Femur (tissue), 1 donor: ENCODE results near the gene FCRLA.
"Not testable (repeated sequence)": the region's sequence is repeated elsewhere in the genome, so short reads cannot be mapped to it uniquely, and the experiment has no call there.

Source experiments
- DNase-seq: peaks from one replicate; pipeline ENCODE4 v3.0.0-alpha.2; 2017

The FCRLA gene

GRCh38 chr1:161707503-161707902 lies 474 bp downstream of the FCRLA start:
- DNase-seq: no peak

GRCh38 chr1:161709373-161709772 lies 2.3 kb downstream of the FCRLA start:
- DNase-seq: no peak

- DNase-seq: no peak
Measured at GRCh38 chr1:161710560-161710959, 3.5 kb downstream of the FCRLA start.

- DNase-seq: no peak
Measured at GRCh38 chr1:161718559-161719324, 11.7 kb downstream of the FCRLA start.

GRCh38 chr1:161719325-161719611 lies 12.2 kb downstream of the FCRLA start:
- DNase-seq: no peak

GRCh38 chr1:161720422-161720821 lies 13.4 kb downstream of the FCRLA start:
- no peak for DNase-seq

GRCh38 chr1:161720956-161721737 lies 14.1 kb downstream of the FCRLA start, which contains the start of gene FCRLB:
TSS of gene FCRLB (plus strand) at chr1:161721544. CDS start at chr1:161722673, 1,129 bp downstream.
- no peak for DNase-seq

GRCh38 chr1:161721738-161722343 lies 14.8 kb downstream of the FCRLA start:
- no peak for DNase-seq

GRCh38 chr1:161722406-161722805 lies 15.4 kb downstream of the FCRLA start:
- no peak for DNase-seq

GRCh38 chr1:161723459-161724141 lies 16.6 kb downstream of the FCRLA start:
- no peak for DNase-seq

- not testable (repeated sequence) for DNase-seq
Measured at GRCh38 chr1:161725258-161725907, 18.4 kb downstream of the FCRLA start.

- DNase-seq: peak; percentile 51
Measured at GRCh38 chr1:161725908-161726472, 19.0 kb downstream of the FCRLA start.

GRCh38 chr1:161726473-161727255 lies 19.6 kb downstream of the FCRLA start:
- DNase-seq: peak; percentile 94

GRCh38 chr1:161727256-161727924 lies 20.4 kb downstream of the FCRLA start:
- DNase-seq: no peak

- no peak for DNase-seq
Measured at GRCh38 chr1:161728376-161729226, 21.6 kb downstream of the FCRLA start.

- no peak for DNase-seq
Measured at GRCh38 chr1:161730050-161730564, 23.1 kb downstream of the FCRLA start.

GRCh38 chr1:161731241-161731640 lies 24.2 kb downstream of the FCRLA start:
- DNase-seq: no peak

- DNase-seq: no peak
Measured at GRCh38 chr1:161731981-161732718, 25.1 kb downstream of the FCRLA start.

GRCh38 chr1:161733526-161733925 lies 26.5 kb downstream of the FCRLA start:
- DNase-seq: no peak
